Keratinocyte (primary cell): Measurements from ENCODE around the gene NRXN2.

Experiments
- EZH2 ChIP-seq: IDR thresholded peaks from one replicate; pipeline ENCODE4 v1.6.1; 2012; ENCODE audit warnings: inconsistent platforms, mild to moderate bottlenecking, low read length, moderate library complexity
- TF ChIP-seq, protein P1 (sequence below), 3 experiments: IDR thresholded peaks in 1 of 3; conservative IDR thresholded peaks in 1 of 3; optimal IDR thresholded peaks in 1 of 3; 2 replicates in 2 of 3; 3 replicates in 1 of 3; pipeline versions ENCODE3 to v1.5.1; 2011; ENCODE audit warnings: low read length in 3 of 3, mild to moderate bottlenecking in 3 of 3, moderate library complexity in 2 of 3, control low read depth in 1 of 3, inconsistent platforms in 1 of 3; ENCODE audit not compliant: insufficient read depth in 2 of 3; ENCODE audit errors: extremely low read depth in 1 of 3

DNA sequence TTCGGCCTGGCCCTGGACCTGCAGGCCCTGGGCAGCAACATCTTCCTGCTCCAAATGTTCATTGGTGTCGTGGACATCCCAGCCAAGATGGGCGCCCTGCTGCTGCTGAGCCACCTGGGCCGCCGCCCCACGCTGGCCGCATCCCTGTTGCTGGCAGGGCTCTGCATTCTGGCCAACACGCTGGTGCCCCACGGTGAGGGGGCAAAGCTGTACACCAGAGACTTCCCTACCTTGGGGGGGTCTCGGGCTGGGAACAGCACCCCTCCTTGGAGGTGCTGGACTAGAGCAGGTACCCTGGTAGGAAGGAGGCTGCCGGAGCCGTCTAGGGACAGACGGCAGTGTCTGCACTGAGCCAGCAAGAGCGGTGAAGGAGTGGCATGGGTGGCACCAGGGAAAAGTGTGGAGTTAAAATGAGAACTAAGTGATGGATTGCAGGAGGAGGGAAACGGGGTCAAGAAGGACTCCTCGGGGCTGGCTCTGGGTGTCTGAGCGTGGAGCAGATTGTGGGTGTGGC is 123.2 kb downstream of the NRXN2 start:
- TF ChIP-seq, protein P1, sequence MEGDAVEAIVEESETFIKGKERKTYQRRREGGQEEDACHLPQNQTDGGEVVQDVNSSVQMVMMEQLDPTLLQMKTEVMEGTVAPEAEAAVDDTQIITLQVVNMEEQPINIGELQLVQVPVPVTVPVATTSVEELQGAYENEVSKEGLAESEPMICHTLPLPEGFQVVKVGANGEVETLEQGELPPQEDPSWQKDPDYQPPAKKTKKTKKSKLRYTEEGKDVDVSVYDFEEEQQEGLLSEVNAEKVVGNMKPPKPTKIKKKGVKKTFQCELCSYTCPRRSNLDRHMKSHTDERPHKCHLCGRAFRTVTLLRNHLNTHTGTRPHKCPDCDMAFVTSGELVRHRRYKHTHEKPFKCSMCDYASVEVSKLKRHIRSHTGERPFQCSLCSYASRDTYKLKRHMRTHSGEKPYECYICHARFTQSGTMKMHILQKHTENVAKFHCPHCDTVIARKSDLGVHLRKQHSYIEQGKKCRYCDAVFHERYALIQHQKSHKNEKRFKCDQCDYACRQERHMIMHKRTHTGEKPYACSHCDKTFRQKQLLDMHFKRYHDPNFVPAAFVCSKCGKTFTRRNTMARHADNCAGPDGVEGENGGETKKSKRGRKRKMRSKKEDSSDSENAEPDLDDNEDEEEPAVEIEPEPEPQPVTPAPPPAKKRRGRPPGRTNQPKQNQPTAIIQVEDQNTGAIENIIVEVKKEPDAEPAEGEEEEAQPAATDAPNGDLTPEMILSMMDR (optimal IDR thresholded peaks at IDR 0.05 in 1 of 3, IDR thresholded peaks at IDR 0.05 in 1 of 3, conservative IDR thresholded peaks at IDR 0.05 in 1 of 3; ENCODE audit: extremely low read depth in 1 of 3, insufficient read depth in 2 of 3, low read length in 3 of 3), result no peak
- TF ChIP-seq EZH2, result no peak
